Measurements from ENCODE around the gene ABHD14A. TPM values are rescaled to one million over a fixed set of nuclear protein-coding genes. Genes with fewer than 3 reads are reported as not detected.
"Not testable (repeated sequence)": the region's sequence is repeated elsewhere in the genome, so short reads cannot be mapped to it uniquely, and the experiment has no call there.

ABHD14A gene
- total RNA-seq, 1 donor from 2014 or later = 0.79 TPM

- H3K4me3 ChIP-seq (ENCODE audit: low read depth, low read length) = no peak overlapping the region
- no peak for TF ChIP-seq CTCF (IDR thresholded peaks at IDR 0.05; ENCODE audit: insufficient read depth, low read length, severe bottlenecking)
- no peak for FAIRE-seq
- peaks cover 17% of the 10 kb centered on the region for H3K36me3 ChIP-seq (ENCODE audit: control insufficient read depth, insufficient read depth, low read length)
- no peaks in the 10 kb centered on the region for H3K27me3 ChIP-seq (ENCODE audit: control insufficient read depth, insufficient read depth, low read length)
- DNase-seq (ENCODE audit: low read depth) = no peak
These were observed 17.3 kb downstream of the ABHD14A start for GRCh38 chr3:51992017-51992682.

DNA sequence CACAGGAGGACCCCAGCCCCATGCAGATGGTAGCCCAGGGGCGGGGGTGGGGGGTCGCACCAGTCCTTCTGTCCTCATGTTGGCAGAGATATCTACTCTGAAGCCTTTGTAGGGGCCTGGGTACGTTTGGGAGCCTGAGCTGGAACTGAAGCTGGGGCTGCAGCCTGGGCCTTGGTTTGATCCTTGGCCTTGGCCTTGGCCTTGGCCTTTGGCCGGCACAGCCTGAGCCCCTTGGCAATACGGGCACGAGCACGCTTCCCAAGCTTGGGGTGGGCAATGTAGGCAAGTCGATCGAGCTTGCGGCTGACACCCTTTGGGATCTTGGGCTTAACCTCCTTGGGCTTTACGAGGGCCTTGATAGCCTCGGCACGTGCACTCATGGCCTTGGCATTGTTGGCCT is 18.8 kb downstream of the ABHD14A start:
- not testable (repeated sequence) for FAIRE-seq; H3K27me3 ChIP-seq (ENCODE audit: control insufficient read depth, insufficient read depth, low read length); DNase-seq (ENCODE audit: low read depth); H3K4me3 ChIP-seq (ENCODE audit: low read depth, low read length)
- H3K36me3 ChIP-seq (ENCODE audit: control insufficient read depth, insufficient read depth, low read length) = peaks cover 17% of the 10 kb centered on the region

- Histone ChIP-seq H3K27me3 (ENCODE audit: control insufficient read depth, insufficient read depth, low read length) (no peaks in the 10 kb centered on the region), H3K4me3 (ENCODE audit: low read depth, low read length) (peak overlapping the region; percentile 86), H3K36me3 (ENCODE audit: control insufficient read depth, insufficient read depth, low read length) (peaks cover 17% of the 10 kb centered on the region)
- no peak for TF ChIP-seq CTCF (IDR thresholded peaks at IDR 0.05; ENCODE audit: insufficient read depth, low read length, severe bottlenecking)
- DNase-seq (ENCODE audit: low read depth) (no peak), FAIRE-seq (no peak)
These were observed 19.7 kb downstream of the ABHD14A start for GRCh38 chr3:51994530-51994929.

DNA sequence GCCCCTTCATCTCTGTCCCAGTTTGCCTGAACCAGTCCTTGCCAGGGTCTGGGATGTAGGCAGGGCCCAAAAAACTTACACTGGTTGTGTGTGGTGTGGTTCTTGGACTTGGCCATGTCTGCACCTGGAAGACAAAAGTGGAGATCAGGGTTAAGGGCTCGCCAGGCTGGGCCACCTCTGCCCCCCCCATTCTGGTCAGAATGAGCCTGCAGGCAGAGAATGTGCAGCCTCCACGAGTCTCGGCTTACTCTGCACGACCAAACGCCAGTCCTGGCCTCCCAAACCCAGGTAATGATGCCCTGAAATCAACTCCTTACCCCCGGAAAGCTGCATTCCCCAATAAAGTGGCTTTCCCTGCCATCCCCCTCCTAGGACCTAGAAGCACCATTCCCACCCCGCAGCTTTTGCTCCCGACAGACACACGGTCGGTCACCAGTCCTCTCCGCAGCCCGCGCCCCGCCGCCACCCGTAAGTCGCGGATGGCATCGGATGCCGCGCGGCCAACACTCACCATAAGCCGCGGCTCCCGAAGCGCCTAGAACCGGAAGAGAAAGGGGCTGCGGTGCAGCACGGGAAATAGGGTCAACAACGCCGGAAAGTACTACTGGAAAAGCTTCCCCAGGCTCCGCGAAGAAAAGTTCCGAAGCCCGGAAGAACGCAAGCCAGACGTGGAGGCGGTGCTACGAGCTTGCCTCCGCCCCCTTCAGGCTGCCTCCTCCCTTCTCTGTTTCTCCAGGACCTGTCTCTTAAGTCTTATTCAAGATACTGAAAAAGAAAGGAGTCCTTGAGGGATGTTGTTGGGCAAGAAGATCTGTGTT is 20.7 kb downstream of the ABHD14A start, which contains the start of gene RPL29:
RPL29 (minus strand) TSS at position 550 of the 818 bp plus-strand sequence; CDS start at position 116, 434 bp downstream.
- Histone ChIP-seq H3K4me3 (ENCODE audit: low read depth, low read length) (peak within 1 kb of the TSS; percentile 86), H3K27me3 (ENCODE audit: control insufficient read depth, insufficient read depth, low read length) (no peaks in the 10 kb centered on the region), H3K36me3 (ENCODE audit: control insufficient read depth, insufficient read depth, low read length) (peaks cover 17% of the 10 kb centered on the region)
- DNase-seq (ENCODE audit: low read depth) (peak; percentile 89), FAIRE-seq (no peak)
- no peak for TF ChIP-seq CTCF (IDR thresholded peaks at IDR 0.05; ENCODE audit: insufficient read depth, low read length, severe bottlenecking)

DNA sequence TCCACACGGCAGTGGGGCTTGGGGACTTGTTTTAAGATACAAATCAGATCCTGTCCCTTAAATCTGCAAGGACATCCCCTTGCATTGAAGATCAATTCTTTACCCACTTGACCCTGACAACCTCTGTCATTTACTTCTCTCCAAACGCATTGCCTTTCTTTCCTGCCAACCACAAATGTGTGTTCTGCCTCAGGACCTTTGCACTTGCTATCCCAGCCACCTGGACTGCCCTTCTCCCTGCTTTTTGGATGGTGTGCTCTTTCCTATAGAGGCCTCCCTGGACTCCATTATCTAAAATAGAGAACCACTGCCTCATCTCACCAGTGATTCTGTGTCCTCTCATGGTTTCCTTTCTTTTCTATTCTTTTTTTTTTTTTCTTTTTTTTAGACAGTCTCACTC is 22.3 kb downstream of the ABHD14A start:
- peaks cover 14% of the 10 kb centered on the region for H3K36me3 ChIP-seq (ENCODE audit: control insufficient read depth, insufficient read depth, low read length)
- no peak overlapping the region for H3K4me3 ChIP-seq (ENCODE audit: low read depth, low read length)
- DNase-seq (ENCODE audit: low read depth) = no peak
- no peaks in the 10 kb centered on the region for H3K27me3 ChIP-seq (ENCODE audit: control insufficient read depth, insufficient read depth, low read length)
- no peak for FAIRE-seq
- TF ChIP-seq CTCF (IDR thresholded peaks at IDR 0.05; ENCODE audit: insufficient read depth, low read length, severe bottlenecking) = no peak

- peaks cover 11% of the 10 kb centered on the region for H3K36me3 ChIP-seq (ENCODE audit: control insufficient read depth, insufficient read depth, low read length)
- peak; percentile 79 for DNase-seq (ENCODE audit: low read depth)
- FAIRE-seq = peak; percentile 36
- no peak for TF ChIP-seq CTCF (IDR thresholded peaks at IDR 0.05; ENCODE audit: insufficient read depth, low read length, severe bottlenecking)
- H3K4me3 ChIP-seq (ENCODE audit: low read depth, low read length) = no peak overlapping the region
- H3K27me3 ChIP-seq (ENCODE audit: control insufficient read depth, insufficient read depth, low read length) = no peaks in the 10 kb centered on the region
These were observed 23.2 kb downstream of the ABHD14A start for GRCh38 chr3:51997935-51998596.
